DND-41 (cell line): ENCODE results near the gene ZNF106.

Source experiments
- EZH2 ChIP-seq: IDR thresholded peaks from 3 replicates; pipeline ENCODE4 v1.6.1; 2012; ENCODE audit warnings: borderline replicate concordance, low read depth, mild to moderate bottlenecking, moderate library complexity, low read length, inconsistent platforms; ENCODE audit not compliant: severe bottlenecking
- TF ChIP-seq, protein P1 (sequence below): IDR thresholded peaks from 2 replicates; pipeline ENCODE4 v1.5.1; 2012; ENCODE audit warnings: borderline replicate concordance, low read length, moderate library complexity, mild to moderate bottlenecking; ENCODE audit not compliant: poor library complexity, severe bottlenecking; ENCODE audit errors: extremely low read depth

DNA sequence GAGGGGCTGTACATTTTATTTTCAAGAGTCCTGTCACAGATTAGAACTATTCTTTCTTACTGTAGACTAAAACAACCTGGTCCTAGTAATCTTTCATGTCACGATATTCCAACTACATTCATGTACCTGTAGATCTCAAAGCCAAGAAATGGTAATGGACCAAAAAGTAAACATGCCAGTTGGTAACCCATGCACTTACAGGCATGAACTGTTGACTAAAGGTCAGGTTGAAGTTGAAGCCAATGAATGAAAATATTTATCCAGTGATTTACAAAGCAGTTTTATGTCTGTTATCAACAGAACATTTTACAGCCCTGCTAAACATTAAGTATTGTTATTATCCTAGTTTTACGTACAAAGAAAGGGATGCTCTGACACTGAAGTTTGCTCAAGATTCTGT lies 32.4 kb upstream of the ZNF106 start:
- TF ChIP-seq, protein P1, sequence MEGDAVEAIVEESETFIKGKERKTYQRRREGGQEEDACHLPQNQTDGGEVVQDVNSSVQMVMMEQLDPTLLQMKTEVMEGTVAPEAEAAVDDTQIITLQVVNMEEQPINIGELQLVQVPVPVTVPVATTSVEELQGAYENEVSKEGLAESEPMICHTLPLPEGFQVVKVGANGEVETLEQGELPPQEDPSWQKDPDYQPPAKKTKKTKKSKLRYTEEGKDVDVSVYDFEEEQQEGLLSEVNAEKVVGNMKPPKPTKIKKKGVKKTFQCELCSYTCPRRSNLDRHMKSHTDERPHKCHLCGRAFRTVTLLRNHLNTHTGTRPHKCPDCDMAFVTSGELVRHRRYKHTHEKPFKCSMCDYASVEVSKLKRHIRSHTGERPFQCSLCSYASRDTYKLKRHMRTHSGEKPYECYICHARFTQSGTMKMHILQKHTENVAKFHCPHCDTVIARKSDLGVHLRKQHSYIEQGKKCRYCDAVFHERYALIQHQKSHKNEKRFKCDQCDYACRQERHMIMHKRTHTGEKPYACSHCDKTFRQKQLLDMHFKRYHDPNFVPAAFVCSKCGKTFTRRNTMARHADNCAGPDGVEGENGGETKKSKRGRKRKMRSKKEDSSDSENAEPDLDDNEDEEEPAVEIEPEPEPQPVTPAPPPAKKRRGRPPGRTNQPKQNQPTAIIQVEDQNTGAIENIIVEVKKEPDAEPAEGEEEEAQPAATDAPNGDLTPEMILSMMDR, result no peak
- TF ChIP-seq EZH2, result no peak
